ENCODE results near the gene ZNF749.
"Not testable (repeated sequence)": the region's sequence is repeated elsewhere in the genome, so short reads cannot be mapped to it uniquely, and the experiment has no call there.

ZNF749 gene

DNA sequence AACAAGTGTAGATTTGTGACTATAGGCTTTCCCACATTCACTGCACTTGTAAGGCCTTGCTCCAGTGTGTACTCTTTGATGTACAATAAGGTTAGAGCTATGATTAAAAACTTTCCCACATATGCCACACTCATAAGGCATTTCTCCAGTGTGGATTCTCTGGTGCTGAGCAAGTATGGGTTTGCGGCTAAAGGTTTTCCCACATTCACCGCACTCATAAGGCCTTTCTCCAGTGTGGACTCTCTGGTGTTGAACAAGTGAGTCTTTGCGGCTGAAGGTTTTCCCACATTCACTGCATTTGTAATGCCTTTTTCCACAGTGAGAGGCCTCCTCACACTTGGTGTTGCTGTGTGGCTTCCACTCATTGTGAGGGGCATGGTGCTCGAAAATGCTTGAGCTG lies 38.5 kb downstream of the ZNF749 start:
- peak overlapping the region; percentile 30 to 96 for H3K4me3 ChIP-seq (ENCODE audit: low read depth in 1 of 2, low read length in 2 of 2)
- H3K4me1 ChIP-seq (ENCODE audit: control insufficient read depth in 1 of 2, insufficient read depth in 2 of 2, low read length in 2 of 2), result peaks cover 0 to 11% of the 10 kb centered on the region in 2 donors
- H3K36me3 ChIP-seq (ENCODE audit: control insufficient read depth in 1 of 2, insufficient read depth in 2 of 2, low read length in 2 of 2), result peaks cover 26 to 77% of the 10 kb centered on the region in 2 donors
- no peak overlapping the region for H3K27ac ChIP-seq (ENCODE audit: low read length)
- no peaks in the 10 kb centered on the region for H3K27me3 ChIP-seq (ENCODE audit: low read depth, low read length)
- H3K9me3 ChIP-seq (ENCODE audit: control insufficient read depth in 1 of 2, low read length in 2 of 2), result peaks cover 73 to 83% of the 10 kb centered on the region in 2 donors

DNA sequence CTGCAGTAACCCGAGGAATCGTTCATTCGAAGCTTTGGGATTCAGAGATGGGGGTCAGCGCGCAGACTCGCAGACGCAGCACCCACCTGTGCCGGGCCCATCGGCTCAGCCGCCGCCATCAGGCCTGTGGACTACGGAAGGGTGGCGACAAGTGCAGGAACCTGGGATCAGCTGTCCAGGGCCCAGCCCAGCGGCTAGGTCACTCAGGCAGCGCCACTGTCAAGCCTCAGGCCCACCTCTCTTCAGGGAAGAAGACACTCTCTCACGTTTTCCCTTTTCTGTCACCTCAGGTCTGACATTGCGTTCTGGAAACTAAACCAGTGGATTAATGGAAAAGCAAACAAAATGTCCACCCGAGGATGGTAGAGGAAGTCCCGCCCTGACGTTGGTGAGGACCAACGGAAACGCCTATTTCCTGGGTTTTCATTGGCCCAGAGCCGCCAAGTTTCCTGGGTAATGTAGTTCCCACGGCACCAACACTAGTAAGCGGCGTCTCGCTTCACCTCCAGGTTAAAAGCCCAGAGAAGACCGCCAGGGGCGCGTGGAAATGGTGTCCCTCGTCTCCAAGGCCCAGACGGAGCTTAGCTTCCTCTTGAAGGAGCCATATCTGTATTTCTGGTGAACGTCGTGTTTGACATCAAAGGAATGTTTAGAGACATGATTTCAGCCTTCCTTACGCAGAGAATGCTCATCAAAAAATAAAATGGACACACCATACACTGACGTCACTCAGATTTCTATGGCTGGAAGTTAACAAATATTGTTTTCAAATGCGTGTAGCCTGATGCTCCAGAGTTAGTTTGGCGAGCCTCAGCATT lies 42.3 kb downstream of the ZNF749 start, which contains the start of gene ZNF772:
Gene ZNF772 (minus strand): TSS at position 376 of the 818 bp plus-strand sequence. CDS start 257 bp downstream, at position 119.
- H3K36me3 ChIP-seq (ENCODE audit: control insufficient read depth in 1 of 2, insufficient read depth in 2 of 2, low read length in 2 of 2), result peaks cover 26 to 43% of the 10 kb centered on the region in 2 donors
- H3K27ac ChIP-seq (ENCODE audit: low read length), result peak within 1 kb of the TSS; percentile 37
- peak within 1 kb of the TSS; percentile 89 to 96 for H3K4me3 ChIP-seq (ENCODE audit: low read depth in 1 of 2, low read length in 2 of 2)
- H3K9me3 ChIP-seq (ENCODE audit: control insufficient read depth in 1 of 2, low read length in 2 of 2), result peaks cover 49 to 56% of the 10 kb centered on the region in 2 donors
- no peaks in the 10 kb centered on the region for H3K27me3 ChIP-seq (ENCODE audit: low read depth, low read length)
- peaks cover 0 to 11% of the 10 kb centered on the region in 2 donors for H3K4me1 ChIP-seq (ENCODE audit: control insufficient read depth in 1 of 2, insufficient read depth in 2 of 2, low read length in 2 of 2)

DNA sequence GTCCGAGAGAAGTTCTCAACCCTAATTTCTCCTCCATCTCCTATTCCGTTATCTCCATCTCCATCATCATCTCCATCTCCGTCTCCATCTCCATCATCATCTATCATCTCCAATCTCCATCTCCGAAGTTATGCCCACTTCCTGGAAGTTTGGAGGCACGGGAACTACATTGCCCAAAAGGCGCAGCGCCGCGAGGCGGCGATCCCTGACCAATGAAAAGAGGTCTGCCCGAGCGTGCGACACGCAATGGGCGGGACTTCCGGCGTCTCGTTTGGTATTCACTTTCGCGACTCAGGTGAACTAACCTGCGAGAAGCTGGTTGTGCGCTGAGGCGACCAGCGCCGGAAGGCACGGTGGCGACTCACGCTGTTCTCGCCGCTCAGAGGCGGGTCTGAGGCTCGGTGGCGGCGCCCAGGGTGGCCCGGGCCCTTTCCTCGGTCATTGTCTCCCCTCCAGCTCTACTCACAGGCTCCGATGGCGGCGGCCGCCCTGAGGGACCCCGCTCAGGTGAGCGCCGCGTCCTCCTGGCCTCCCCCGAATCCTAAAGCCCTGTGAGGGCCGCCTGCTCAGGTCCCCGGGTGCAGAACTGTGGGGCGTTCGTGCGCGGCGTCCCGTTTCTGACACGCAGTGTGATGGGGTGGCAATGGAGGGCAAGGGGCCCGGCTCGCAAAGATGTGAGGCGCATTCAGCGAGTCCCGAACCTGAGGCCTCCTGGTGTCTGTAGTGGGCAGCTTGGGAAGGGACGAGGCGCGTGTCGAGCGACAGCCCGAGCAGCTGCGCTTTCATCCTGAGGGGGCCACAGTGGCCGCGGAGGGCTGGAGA lies 52.6 kb downstream of the ZNF749 start, which contains the start of gene ZNF419:
Gene ZNF419 (plus strand): TSS at position 274 of the 822 bp plus-strand sequence. CDS start 201 bp downstream, at position 475.
- H3K4me1 ChIP-seq (ENCODE audit: control insufficient read depth in 1 of 2, insufficient read depth in 2 of 2, low read length in 2 of 2); H3K9me3 ChIP-seq (ENCODE audit: control insufficient read depth in 1 of 2, low read length in 2 of 2); H3K27me3 ChIP-seq (ENCODE audit: low read depth, low read length); H3K27ac ChIP-seq (ENCODE audit: low read length): not testable (repeated sequence)
- H3K4me3 ChIP-seq (ENCODE audit: low read depth in 1 of 2, low read length in 2 of 2), result peak within 1 kb of the TSS; percentile 83 to 96
- H3K36me3 ChIP-seq (ENCODE audit: control insufficient read depth in 1 of 2, insufficient read depth in 2 of 2, low read length in 2 of 2), result peaks cover 8 to 25% of the 10 kb centered on the region in 2 donors

DNA sequence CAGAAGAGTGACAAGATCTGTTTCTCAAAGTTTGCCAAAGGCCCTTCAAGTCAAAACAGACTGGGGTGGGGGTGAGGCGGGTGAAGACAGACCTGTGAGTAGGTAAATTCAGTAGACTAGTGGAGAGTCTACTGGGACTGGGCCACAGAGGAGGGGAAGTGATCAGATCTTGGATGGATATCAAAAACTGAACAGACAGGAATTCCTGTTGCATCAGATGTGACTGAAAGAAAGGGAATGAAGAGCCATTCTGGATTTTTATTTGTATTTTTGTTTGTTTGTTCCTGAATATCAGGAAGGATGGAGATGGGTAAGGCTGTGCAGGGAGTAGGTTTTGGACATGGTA lies 53.1 kb downstream of the ZNF749 start:
- H3K27ac ChIP-seq (ENCODE audit: low read length); H3K27me3 ChIP-seq (ENCODE audit: low read depth, low read length); H3K4me1 ChIP-seq (ENCODE audit: control insufficient read depth in 1 of 2, insufficient read depth in 2 of 2, low read length in 2 of 2): not testable (repeated sequence)
- H3K4me3 ChIP-seq (ENCODE audit: low read depth in 1 of 2, low read length in 2 of 2), result peak overlapping the region; percentile 8 to 96
- peaks cover 9 to 31% of the 10 kb centered on the region in 2 donors for H3K36me3 ChIP-seq (ENCODE audit: control insufficient read depth in 1 of 2, insufficient read depth in 2 of 2, low read length in 2 of 2)
- peaks cover 0 to 10% of the 10 kb centered on the region in 2 donors for H3K9me3 ChIP-seq (ENCODE audit: control insufficient read depth in 1 of 2, low read length in 2 of 2)

All from muscle layer of duodenum (tissue), 2 donors.